Activated CD8-positive, alpha-beta memory T cell treated with anti-CD3 and anti-CD28 coated beads, Interleukin-2, amount 50 U/mL, for 4 hours (primary cell): ENCODE measurements around the gene GPS1.

Source experiments
- DNase-seq: peaks from one replicate; pipeline ENCODE4 v3.0.0-alpha.2; 2020

GPS1 gene

GRCh38 chr17:82106688-82107305 lies 55.1 kb downstream of the GPS1 start:
- DNase-seq = no peak
